GM18499 (cell line): ENCODE measurements around the gene TMF1.

ENCODE experiments used
- ATAC-seq: cut with Tn5 transposase; IDR thresholded peaks from one replicate; pipeline ENCODE4 v1.9.1; 2021; ENCODE audit warnings: moderate number of reproducible peaks; ENCODE audit not compliant: insufficient read depth, unreplicated experiment

Gene TMF1

DNA sequence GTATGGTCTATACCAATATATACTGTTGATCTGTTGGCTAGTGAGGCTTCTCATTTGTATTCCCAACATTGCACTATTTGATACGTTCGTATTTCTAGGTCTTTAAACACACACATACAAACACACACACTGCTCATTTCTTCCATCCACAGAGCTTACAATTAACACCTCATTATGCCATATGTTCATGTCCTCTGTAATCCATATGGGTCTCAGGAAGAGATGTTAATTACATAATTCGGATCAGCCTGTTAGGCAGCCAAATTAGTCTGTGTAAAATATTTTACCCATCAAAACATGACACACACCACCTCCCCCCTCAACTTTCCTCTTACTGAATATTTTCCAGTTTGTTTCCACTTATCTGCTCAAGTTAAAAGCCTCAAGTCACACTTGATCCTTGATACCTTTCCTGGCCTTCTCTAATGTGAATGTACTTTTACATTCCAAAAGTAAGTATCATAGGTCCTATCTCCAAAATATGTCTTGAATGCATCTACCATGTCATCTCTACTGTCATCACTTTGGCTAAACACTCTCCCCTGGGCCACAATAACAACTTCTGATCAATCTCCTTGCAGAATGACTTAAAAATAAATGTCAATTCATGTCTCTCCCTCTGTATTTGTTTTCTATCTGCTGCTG, 66.9 kb downstream of the TMF1 start:
- no peak for ATAC-seq

DNA sequence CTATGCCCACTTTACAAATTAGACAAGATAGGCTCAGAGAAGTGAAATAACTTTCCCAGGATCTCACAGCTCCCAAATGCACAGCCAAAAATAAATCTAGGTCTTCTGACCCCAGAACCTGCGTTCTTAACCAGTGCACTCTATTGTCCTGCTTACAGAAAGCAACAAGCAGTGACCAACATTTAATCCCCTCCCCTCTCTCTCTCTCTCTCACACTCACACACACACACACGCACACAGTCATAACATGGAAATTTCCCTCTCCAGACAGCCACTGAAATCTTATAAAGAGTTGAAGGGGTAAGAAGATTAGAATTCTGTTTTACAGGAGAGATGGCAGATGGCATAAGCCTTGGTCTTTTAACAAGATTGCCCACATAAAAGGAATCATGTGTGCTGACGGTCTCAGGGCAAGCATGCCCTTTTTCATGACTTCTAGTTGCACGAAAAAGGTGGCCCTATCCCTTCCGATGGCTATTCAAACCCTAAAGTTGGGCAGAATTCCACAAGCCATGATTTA, 68.1 kb downstream of the TMF1 start:
- ATAC-seq: no peak

DNA sequence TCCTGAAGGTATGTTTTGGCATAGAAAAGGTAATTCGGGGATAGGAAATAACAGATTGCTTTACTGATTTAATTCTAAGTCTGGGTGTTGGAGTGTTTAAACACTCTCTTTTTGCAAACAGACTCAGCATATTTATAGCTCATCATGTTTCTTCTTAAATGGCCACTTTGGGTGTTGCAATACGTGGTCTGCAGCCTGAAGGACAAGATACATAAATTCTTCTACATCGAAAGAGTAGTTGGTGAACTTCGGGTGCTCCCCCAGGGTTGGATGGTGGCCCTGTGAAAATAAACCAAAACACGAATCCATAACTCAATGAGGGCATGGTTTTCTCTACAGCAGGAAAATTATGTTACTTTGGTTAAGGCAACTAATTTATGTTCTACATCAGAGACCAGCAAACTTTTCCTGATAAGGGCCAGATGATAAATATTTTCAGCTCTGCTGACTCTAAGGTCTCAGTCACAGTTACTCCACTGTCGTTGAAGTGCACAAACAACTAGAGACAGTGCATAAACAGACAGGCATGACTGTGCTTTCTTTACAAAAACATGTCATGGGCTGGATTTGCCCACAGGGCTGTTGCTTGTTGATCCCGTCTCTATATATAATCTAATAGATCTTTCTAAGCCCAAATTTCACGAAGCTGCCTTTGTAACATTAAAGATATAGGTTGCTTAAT, 74.5 kb downstream of the TMF1 start:
- ATAC-seq: no peak

DNA sequence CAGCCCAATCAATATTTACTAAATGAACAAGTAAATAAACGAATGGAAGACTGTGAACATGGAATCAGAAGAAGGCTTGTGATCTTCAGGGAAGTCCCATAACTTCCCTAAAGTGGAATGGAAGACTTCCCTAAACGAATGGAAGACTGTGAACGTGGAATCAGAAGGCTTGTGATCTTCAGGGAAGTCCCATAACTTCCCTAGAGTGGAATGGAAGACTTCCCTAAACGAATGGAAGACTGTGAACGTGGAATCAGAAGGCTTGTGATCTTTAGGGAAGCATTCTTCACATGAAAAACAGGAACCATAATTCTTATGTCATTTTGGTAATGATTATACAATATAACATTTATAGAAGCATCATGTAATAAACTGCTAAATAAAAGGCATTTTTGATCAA, 77.4 kb downstream of the TMF1 start:
- ATAC-seq: no peak

DNA sequence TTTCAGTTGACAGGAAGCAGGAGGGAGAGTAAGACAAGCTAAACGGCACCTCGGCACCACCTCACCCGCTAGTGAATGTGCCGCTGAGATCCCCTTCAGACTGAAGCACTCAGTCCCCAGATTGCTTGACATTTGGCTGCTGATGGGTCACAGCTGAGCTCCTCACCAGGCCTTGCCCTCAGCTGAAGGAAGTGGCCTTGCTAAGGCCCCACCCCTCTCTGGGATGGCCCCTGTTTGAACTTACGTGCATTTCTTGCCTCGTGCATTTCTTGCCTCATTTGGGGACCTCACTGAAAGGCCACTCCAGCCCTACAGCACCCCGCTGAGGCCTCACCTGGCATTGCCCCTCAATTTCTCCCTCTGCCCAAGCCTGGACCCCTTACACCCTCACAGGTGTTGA, 78.5 kb downstream of the TMF1 start:
- ATAC-seq: no peak

DNA sequence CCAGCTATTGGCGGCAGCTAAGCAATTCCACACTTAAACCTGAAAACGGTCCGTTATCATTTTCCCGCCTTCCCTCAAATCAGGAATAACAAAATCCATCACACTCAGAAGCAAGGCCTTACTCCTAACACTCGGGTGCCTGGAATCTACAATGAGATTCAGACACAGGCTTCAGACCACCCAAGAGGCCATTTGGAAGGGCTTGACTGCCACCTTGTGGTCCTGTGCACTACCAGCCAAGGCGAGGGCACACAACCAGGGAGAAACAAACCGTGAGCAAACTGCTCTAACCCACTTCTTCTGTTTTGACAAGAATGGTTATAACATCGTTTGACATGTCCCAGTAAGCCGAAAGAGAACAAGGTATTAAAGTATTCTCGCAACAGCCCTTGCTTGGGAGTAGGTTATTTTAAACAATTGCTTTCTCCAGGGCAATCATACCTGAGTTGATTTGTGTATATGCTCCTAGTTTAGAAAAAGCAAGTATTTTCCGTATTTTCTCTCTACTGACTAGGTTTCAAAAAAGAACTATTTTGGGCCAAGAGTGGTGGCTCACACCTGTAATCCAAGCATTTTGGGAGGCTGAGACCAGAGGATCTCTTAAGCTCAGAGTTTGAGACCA, 79.7 kb downstream of the TMF1 start:
- no peak for ATAC-seq
